Suprapubic skin (tissue), 4 donors: ENCODE results near the gene KRTAP5-4. TPM values are rescaled to one million over a fixed set of nuclear protein-coding genes. Genes with fewer than 3 reads are reported as not detected.

Experiments used
- DNase-seq, 2 donors: peaks; one replicate each; pipeline ENCODE4 v3.0.0-alpha.2; 2019; ENCODE audit warnings: low spot score in 2 of 2
- H3K27ac ChIP-seq: fragments of 200-600 bp; sonication (generic); one replicate; pipeline ENCODE4 v1.5.1; 2019
- H3K27me3 ChIP-seq: fragments of 200-600 bp; sonication (generic); one replicate; pipeline ENCODE4 v1.5.1; 2019
- H3K36me3 ChIP-seq: fragments of 200-600 bp; sonication (generic); one replicate; pipeline ENCODE4 v1.5.1; 2019
- H3K4me1 ChIP-seq: fragments of 200-600 bp; sonication (generic); one replicate; pipeline ENCODE4 v1.5.1; 2019
- H3K4me3 ChIP-seq: fragments of 200-600 bp; sonication (generic); one replicate; pipeline ENCODE4 v1.5.1; 2019; ENCODE audit warnings: mild to moderate bottlenecking
- H3K9me3 ChIP-seq: fragments of 200-600 bp; sonication (generic); one replicate; pipeline ENCODE4 v1.5.1; 2019
- EP300 ChIP-seq: sonication (generic); formaldehyde crosslinking; IDR thresholded peaks from one replicate; pipeline ENCODE4 v1.6.1; 2017; ENCODE audit warnings: antibody characterized with exemption
- POLR2A ChIP-seq, 2 donors: fragments of 450-650 bp; IDR thresholded peaks; one replicate each; pipeline ENCODE4 v1.6.1; 2017; ENCODE audit warnings: antibody characterized with exemption in 2 of 2, mild to moderate bottlenecking in 2 of 2, moderate library complexity in 2 of 2
- POLR2AphosphoS5 ChIP-seq, 3 donors: sonication (generic); formaldehyde crosslinking; IDR thresholded peaks; one replicate each; pipeline ENCODE4 v1.6.1; 2017; ENCODE audit warnings: antibody characterized with exemption in 3 of 3
- WGBS: methylation state at CpG from one replicate; pipeline ENCODE4 v1.1.5; 2018; 5-methylcytosine and 5-hydroxymethylcytosine counted together
- total RNA-seq, 4 donors: library from RNA; depleted of rRNA; stranded (reverse); fragments of >200 nt; gene quantifications; one replicate each; pipeline ENCODE4 v1.1.0, GENCODE V29; 2016
- TF ChIP-seq, protein P1 (sequence below), 2 donors: fragments of 200-600 bp in 1 of 2; fragments of 450-650 bp in 1 of 2; sonication (generic) in 1 of 2; IDR thresholded peaks; one replicate each; pipeline ENCODE4 v1.5.1; 2016 to 2019; ENCODE audit warnings: antibody characterized with exemption in 2 of 2, mild to moderate bottlenecking in 1 of 2, moderate library complexity in 1 of 2

Gene KRTAP5-4
- total RNA-seq, 4 donors from 2014 or later = 0.55 to 3.6 (median 3.5) TPM; not detected in 1

DNA sequence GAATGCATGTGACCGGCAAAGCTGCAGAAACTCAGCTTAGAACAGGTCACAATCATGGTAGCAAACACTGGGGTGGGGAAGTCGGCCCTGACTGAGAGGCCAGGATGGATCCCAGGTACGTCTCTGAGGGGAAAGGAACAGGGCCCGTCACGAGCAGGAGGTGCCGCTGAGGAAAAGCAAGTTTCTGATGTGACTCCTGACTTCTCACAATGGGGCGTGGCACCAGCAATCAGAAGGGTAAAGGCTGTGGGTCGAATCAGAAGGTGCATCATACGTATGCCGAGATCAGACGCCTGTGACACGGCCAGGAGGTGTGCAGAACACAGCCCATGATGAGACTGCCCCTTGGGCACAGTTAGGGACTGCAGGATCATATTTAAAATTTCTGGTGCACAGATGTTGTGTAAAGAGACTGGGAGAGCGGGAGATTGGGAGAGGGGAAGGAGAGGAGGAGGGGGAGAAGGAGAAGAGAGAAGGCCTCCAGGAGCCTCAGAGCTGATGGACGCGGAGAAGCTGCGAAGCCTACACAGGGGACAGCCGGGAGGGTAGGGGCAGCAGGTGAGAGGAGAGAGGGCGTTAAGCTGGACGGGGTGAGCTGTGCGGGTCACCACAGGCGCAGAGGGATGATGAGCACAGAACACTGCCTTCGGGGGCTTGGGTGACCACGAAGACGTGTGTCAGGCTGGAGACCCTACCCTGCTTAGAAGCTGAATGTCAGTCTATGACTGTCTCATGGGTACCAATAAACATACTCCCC lies 38.4 kb upstream of the KRTAP5-4 start:
- Histone ChIP-seq H3K27ac (no peak overlapping the region), H3K27me3 (peaks cover 25% of the 10 kb centered on the region), H3K36me3 (no peaks in the 10 kb centered on the region), H3K4me1 (no peaks in the 10 kb centered on the region), H3K9me3 (no peaks in the 10 kb centered on the region), H3K4me3 (no peak overlapping the region)
- 73% methylated on average over 24 of the region's 24 CpGs for WGBS
- DNase-seq = peak in 1 of 2 donors; percentile 60
- no peak for TF ChIP-seq POLR2AphosphoS5 (IDR thresholded peaks at IDR 0.05)
- TF ChIP-seq POLR2A (IDR thresholded peaks at IDR 0.05) = no peak
- TF ChIP-seq, protein P1, sequence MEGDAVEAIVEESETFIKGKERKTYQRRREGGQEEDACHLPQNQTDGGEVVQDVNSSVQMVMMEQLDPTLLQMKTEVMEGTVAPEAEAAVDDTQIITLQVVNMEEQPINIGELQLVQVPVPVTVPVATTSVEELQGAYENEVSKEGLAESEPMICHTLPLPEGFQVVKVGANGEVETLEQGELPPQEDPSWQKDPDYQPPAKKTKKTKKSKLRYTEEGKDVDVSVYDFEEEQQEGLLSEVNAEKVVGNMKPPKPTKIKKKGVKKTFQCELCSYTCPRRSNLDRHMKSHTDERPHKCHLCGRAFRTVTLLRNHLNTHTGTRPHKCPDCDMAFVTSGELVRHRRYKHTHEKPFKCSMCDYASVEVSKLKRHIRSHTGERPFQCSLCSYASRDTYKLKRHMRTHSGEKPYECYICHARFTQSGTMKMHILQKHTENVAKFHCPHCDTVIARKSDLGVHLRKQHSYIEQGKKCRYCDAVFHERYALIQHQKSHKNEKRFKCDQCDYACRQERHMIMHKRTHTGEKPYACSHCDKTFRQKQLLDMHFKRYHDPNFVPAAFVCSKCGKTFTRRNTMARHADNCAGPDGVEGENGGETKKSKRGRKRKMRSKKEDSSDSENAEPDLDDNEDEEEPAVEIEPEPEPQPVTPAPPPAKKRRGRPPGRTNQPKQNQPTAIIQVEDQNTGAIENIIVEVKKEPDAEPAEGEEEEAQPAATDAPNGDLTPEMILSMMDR (IDR thresholded peaks at IDR 0.05) = no peak
- TF ChIP-seq EP300 = no peak

GRCh38 chr11:1659506-1659905 lies 37.6 kb upstream of the KRTAP5-4 start:
- H3K4me3 ChIP-seq = no peak overlapping the region
- 62% methylated on average over 14 of the region's 14 CpGs for WGBS

DNA sequence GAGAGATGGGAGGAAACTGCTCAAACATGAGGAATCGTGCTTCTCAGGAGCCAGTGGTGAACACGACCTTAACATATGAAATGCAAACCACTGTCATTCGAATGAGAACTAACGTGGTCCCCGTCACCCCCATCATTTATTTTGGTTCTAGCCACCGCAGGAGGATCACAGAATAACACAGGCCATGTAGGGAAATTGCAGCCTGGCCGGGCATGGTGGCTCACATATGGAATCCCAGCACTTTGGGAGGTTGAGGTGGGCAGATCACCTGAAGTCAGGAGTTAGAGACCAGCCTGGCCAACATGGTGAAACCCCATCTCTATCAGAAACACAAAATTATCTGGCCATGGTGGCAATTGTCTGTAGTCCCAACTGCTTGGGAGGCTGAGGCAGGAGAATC lies 34.7 kb upstream of the KRTAP5-4 start:
- DNase-seq = peak in 1 of 2 donors; percentile 48
- Histone ChIP-seq H3K4me3 (no peak overlapping the region), H3K4me1 (peaks cover 12% of the 10 kb centered on the region), H3K27me3 (peaks cover 39% of the 10 kb centered on the region), H3K9me3 (no peaks in the 10 kb centered on the region), H3K27ac (no peak overlapping the region), H3K36me3 (no peaks in the 10 kb centered on the region)
- TF ChIP-seq, protein P1 (IDR thresholded peaks at IDR 0.05) = no peak
- TF ChIP-seq POLR2A (IDR thresholded peaks at IDR 0.05) = no peak
- TF ChIP-seq POLR2AphosphoS5 (IDR thresholded peaks at IDR 0.05) = no peak
- no peak for TF ChIP-seq EP300
- WGBS = 89% methylated on average over 7 of the region's 7 CpGs

More at GRCh38 chr11:1659506-1659905, 37.6 kb upstream of the KRTAP5-4 start:
- Histone ChIP-seq H3K27ac (no peak overlapping the region), H3K36me3 (no peaks in the 10 kb centered on the region), H3K27me3 (peaks cover 33% of the 10 kb centered on the region), H3K9me3 (no peaks in the 10 kb centered on the region), H3K4me1 (no peaks in the 10 kb centered on the region)
- TF ChIP-seq POLR2A (IDR thresholded peaks at IDR 0.05) (no peak), EP300 (no peak), POLR2AphosphoS5 (IDR thresholded peaks at IDR 0.05) (no peak)
- TF ChIP-seq, protein P1 (IDR thresholded peaks at IDR 0.05) = no peak
- peak in 1 of 2 donors; percentile 74 for DNase-seq

GRCh38 chr11:1656061-1656441 lies 34.1 kb upstream of the KRTAP5-4 start:
- peak in 1 of 2 donors; percentile 59 for DNase-seq
- Histone ChIP-seq H3K27me3 (peaks cover 39% of the 10 kb centered on the region), H3K4me3 (no peak overlapping the region), H3K27ac (no peak overlapping the region), H3K4me1 (peaks cover 12% of the 10 kb centered on the region), H3K9me3 (no peaks in the 10 kb centered on the region), H3K36me3 (no peaks in the 10 kb centered on the region)
- TF ChIP-seq, protein P1 (IDR thresholded peaks at IDR 0.05) = no peak
- 100% methylated on average over 3 of the region's 9 CpGs for WGBS

GRCh38 chr11:1655168-1656060 lies 33.5 kb upstream of the KRTAP5-4 start:
- TF ChIP-seq POLR2AphosphoS5 (IDR thresholded peaks at IDR 0.05) = no peak
- TF ChIP-seq, protein P1 (IDR thresholded peaks at IDR 0.05) = no peak
- no peak for TF ChIP-seq POLR2A (IDR thresholded peaks at IDR 0.05)
- TF ChIP-seq EP300 = no peak
- peaks cover 12% of the 10 kb centered on the region for H3K4me1 ChIP-seq
- H3K27ac ChIP-seq = no peak overlapping the region
- H3K36me3 ChIP-seq = no peaks in the 10 kb centered on the region
- peak; percentile 47 to 69 for DNase-seq
- WGBS = 52% methylated on average over 11 of the region's 26 CpGs
- H3K4me3 ChIP-seq = no peak overlapping the region
- peaks cover 36% of the 10 kb centered on the region for H3K27me3 ChIP-seq
- H3K9me3 ChIP-seq = no peaks in the 10 kb centered on the region
